Ishikawa (cell line): ENCODE measurements around the gene CDCA8.

Source experiments
- CEBPB ChIP-seq: IDR thresholded peaks from 2 replicates; pipeline ENCODE4 v1.6.1; 2012
- EP300 ChIP-seq: IDR thresholded peaks from 2 replicates; pipeline ENCODE4 v1.6.1; 2012; ENCODE audit warnings: borderline replicate concordance
- NFIC ChIP-seq: IDR thresholded peaks from 2 replicates; pipeline ENCODE4 v1.6.1; 2012
- RAD21 ChIP-seq: IDR thresholded peaks from 2 replicates; pipeline ENCODE4 v1.6.1; 2012; ENCODE audit warnings: low read depth
- TAF1 ChIP-seq: IDR thresholded peaks from 2 replicates; pipeline ENCODE4 v1.6.1; 2012; ENCODE audit warnings: low read depth, mild to moderate bottlenecking
- TCF12 ChIP-seq: IDR thresholded peaks from 2 replicates; pipeline ENCODE4 v1.6.1; 2012; ENCODE audit warnings: low read depth
- YY1 ChIP-seq: IDR thresholded peaks from 2 replicates; pipeline ENCODE4 v1.6.1; 2012; ENCODE audit warnings: low read depth
- TF ChIP-seq, protein P1 (sequence below): IDR thresholded peaks from 2 replicates; pipeline ENCODE4 v1.6.1; 2012

DNA sequence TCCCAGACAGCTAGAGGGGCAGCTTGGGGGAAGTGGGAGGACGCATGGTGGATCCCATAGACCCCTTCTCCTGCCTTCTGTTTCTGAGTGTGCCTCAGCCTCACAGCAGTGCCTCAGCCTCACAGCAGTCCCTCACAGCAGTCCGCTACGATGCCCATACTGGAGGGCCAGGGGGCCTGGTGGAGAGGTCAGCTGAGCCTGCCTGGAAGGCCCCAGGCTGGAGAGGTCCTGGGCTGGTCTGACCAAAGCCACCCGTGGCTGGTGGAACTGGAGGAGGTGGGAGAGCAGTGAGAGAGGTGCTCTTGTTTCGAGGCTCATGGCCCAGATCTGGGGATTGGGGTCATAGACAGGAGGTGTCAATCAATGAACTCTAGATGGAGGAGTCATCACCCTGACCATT lies 41.6 kb upstream of the CDCA8 start:
- TF ChIP-seq TAF1 (no peak), CEBPB (no peak), YY1 (no peak), EP300 (no peak), RAD21 (no peak), NFIC (no peak), TCF12 (no peak)
- TF ChIP-seq, protein P1, sequence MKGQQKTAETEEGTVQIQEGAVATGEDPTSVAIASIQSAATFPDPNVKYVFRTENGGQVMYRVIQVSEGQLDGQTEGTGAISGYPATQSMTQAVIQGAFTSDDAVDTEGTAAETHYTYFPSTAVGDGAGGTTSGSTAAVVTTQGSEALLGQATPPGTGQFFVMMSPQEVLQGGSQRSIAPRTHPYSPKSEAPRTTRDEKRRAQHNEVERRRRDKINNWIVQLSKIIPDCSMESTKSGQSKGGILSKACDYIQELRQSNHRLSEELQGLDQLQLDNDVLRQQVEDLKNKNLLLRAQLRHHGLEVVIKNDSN: no peak
